ENCODE data around the gene ZNF664.

Gene ZNF664

GRCh38 chr12:123934829-123935228 lies 38.2 kb upstream of the ZNF664 start:
- H3K4me2 ChIP-seq (ENCODE audit: insufficient read depth, low read length), result no peak overlapping the region
- DNase-seq, result no peak

GRCh38 chr12:123935956-123936355 lies 37.1 kb upstream of the ZNF664 start:
- Histone ChIP-seq H3K4me3 (ENCODE audit: low read depth in 1 of 2, low read length in 2 of 2) (no peak overlapping the region), H3K36me3 (ENCODE audit: insufficient read depth, low read length) (0 out of 2 replicates have a peak, but pooled peaks cover 4% of the 10 kb centered on the region), H2AFZ (ENCODE audit: low read depth, low read length) (no peak overlapping the region), H3K27me3 (ENCODE audit: insufficient read depth, low read length, poor library complexity) (peaks cover 10% of the 10 kb centered on the region), H3K79me2 (ENCODE audit: insufficient read depth, low read length) (no peaks in the 10 kb centered on the region), H3K4me2 (ENCODE audit: insufficient read depth, low read length) (no peak overlapping the region), H3K27ac (ENCODE audit: low read length) (no peak overlapping the region), H4K20me1 (ENCODE audit: insufficient read depth, low read length) (peaks cover 4% of the 10 kb centered on the region), H3K4me1 (ENCODE audit: insufficient read depth, low read length) (peaks cover 38% of the 10 kb centered on the region), H3K9ac (ENCODE audit: low read depth, low read length) (no peak overlapping the region), H3K9me3 (ENCODE audit: insufficient read depth, low read length, severe bottlenecking) (no peaks in the 10 kb centered on the region)
- TF ChIP-seq EZH2 (IDR thresholded peaks at IDR 0.05; ENCODE audit: borderline replicate concordance, low read depth, low read length, severe bottlenecking) (no peak), CTCF (IDR thresholded peaks at IDR 0.05; ENCODE audit: borderline replicate concordance, extremely low read depth, low read length, poor library complexity, severe bottlenecking) (no peak)
- DNase-seq (no peak), ATAC-seq (ENCODE audit: insufficient read depth, low read depth) (no peak)

More at GRCh38 chr12:123934829-123935228, 38.2 kb upstream of the ZNF664 start:
- no peak for ATAC-seq (ENCODE audit: insufficient read depth, low read depth)
- Histone ChIP-seq H2AFZ (ENCODE audit: low read depth, low read length) (no peak overlapping the region), H3K4me1 (ENCODE audit: insufficient read depth, low read length) (peaks cover 42% of the 10 kb centered on the region), H3K36me3 (ENCODE audit: insufficient read depth, low read length) (0 out of 2 replicates have a peak, but pooled peaks cover 4% of the 10 kb centered on the region), H4K20me1 (ENCODE audit: insufficient read depth, low read length) (peaks cover 7% of the 10 kb centered on the region), H3K27me3 (ENCODE audit: insufficient read depth, low read length, poor library complexity) (peaks cover 10% of the 10 kb centered on the region), H3K9me3 (ENCODE audit: insufficient read depth, low read length, severe bottlenecking) (no peaks in the 10 kb centered on the region), H3K27ac (ENCODE audit: low read length) (no peak overlapping the region), H3K9ac (ENCODE audit: low read depth, low read length) (no peak overlapping the region), H3K4me3 (ENCODE audit: low read depth in 1 of 2, low read length in 2 of 2) (no peak overlapping the region), H3K79me2 (ENCODE audit: insufficient read depth, low read length) (no peaks in the 10 kb centered on the region)
- TF ChIP-seq EZH2 (IDR thresholded peaks at IDR 0.05; ENCODE audit: borderline replicate concordance, low read depth, low read length, severe bottlenecking), result no peak

GRCh38 chr12:123936471-123936870 lies 36.5 kb upstream of the ZNF664 start:
- H4K20me1 ChIP-seq (ENCODE audit: insufficient read depth, low read length), result peaks cover under 1% of the 10 kb centered on the region
- H3K36me3 ChIP-seq (ENCODE audit: insufficient read depth, low read length), result 0 out of 2 replicates have a peak, but pooled peaks cover 4% of the 10 kb centered on the region
- peaks cover 6% of the 10 kb centered on the region for H3K27me3 ChIP-seq (ENCODE audit: insufficient read depth, low read length, poor library complexity)
- H3K4me1 ChIP-seq (ENCODE audit: insufficient read depth, low read length), result peaks cover 33% of the 10 kb centered on the region
- no peak overlapping the region for H3K9ac ChIP-seq (ENCODE audit: low read depth, low read length)
- no peaks in the 10 kb centered on the region for H3K79me2 ChIP-seq (ENCODE audit: insufficient read depth, low read length)
- no peaks in the 10 kb centered on the region for H3K9me3 ChIP-seq (ENCODE audit: insufficient read depth, low read length, severe bottlenecking)
- no peak overlapping the region for H3K27ac ChIP-seq (ENCODE audit: low read length)
- DNase-seq, result no peak
- ATAC-seq (ENCODE audit: insufficient read depth, low read depth), result no peak
- H2AFZ ChIP-seq (ENCODE audit: low read depth, low read length), result no peak overlapping the region
- no peak for TF ChIP-seq EZH2 (IDR thresholded peaks at IDR 0.05; ENCODE audit: borderline replicate concordance, low read depth, low read length, severe bottlenecking)
- TF ChIP-seq CTCF (IDR thresholded peaks at IDR 0.05; ENCODE audit: borderline replicate concordance, extremely low read depth, low read length, poor library complexity, severe bottlenecking), result no peak
- H3K4me3 ChIP-seq (ENCODE audit: low read depth in 1 of 2, low read length in 2 of 2), result no peak overlapping the region
- no peak overlapping the region for H3K4me2 ChIP-seq (ENCODE audit: insufficient read depth, low read length)

GRCh38 chr12:123936956-123937706 lies 35.9 kb upstream of the ZNF664 start:
- H3K79me2 ChIP-seq (ENCODE audit: insufficient read depth, low read length), result no peaks in the 10 kb centered on the region
- H3K9ac ChIP-seq (ENCODE audit: low read depth, low read length), result no peak overlapping the region
- DNase-seq (no peak), ATAC-seq (ENCODE audit: insufficient read depth, low read depth) (no peak)
- H3K9me3 ChIP-seq (ENCODE audit: insufficient read depth, low read length, severe bottlenecking), result no peaks in the 10 kb centered on the region
- H3K27ac ChIP-seq (ENCODE audit: low read length), result no peak overlapping the region
- peaks cover 3% of the 10 kb centered on the region for H3K27me3 ChIP-seq (ENCODE audit: insufficient read depth, low read length, poor library complexity)
- H3K4me3 ChIP-seq (ENCODE audit: low read depth in 1 of 2, low read length in 2 of 2), result no peak overlapping the region
- H3K4me2 ChIP-seq (ENCODE audit: insufficient read depth, low read length), result no peak overlapping the region
- TF ChIP-seq EZH2 (IDR thresholded peaks at IDR 0.05; ENCODE audit: borderline replicate concordance, low read depth, low read length, severe bottlenecking), result no peak
- TF ChIP-seq CTCF (IDR thresholded peaks at IDR 0.05; ENCODE audit: borderline replicate concordance, extremely low read depth, low read length, poor library complexity, severe bottlenecking), result no peak
- 0 out of 2 replicates have a peak, but pooled peaks cover 4% of the 10 kb centered on the region for H3K36me3 ChIP-seq (ENCODE audit: insufficient read depth, low read length)
- H3K4me1 ChIP-seq (ENCODE audit: insufficient read depth, low read length), result peaks cover 26% of the 10 kb centered on the region
- H4K20me1 ChIP-seq (ENCODE audit: insufficient read depth, low read length), result no peaks in the 10 kb centered on the region; the same call in 1 of the 2 replicates
- no peak overlapping the region for H2AFZ ChIP-seq (ENCODE audit: low read depth, low read length)

Data from DND-41 (cell line).